ENCODE data around the gene PIP5K1B.

PIP5K1B gene

DNA sequence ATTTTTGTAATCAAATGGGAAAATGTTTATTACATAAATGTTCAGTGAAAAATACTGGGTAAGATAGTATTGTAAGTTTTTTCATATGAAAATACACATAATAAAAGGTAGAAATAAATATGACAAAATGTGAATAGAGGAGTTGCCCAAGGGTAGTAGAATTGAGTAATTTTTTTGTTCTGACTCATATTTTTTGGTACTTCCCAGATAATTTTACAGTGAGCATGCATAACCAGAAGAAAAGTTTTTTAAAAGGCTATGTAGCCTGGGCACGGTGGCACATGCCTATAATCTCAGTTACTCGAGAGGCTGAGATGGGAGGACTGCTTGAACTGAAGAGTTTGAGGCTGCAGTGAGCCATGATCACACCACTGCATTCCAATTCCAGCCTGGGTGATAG, 116.9 kb downstream of the PIP5K1B start:
- no peak for DNase-seq

DNA sequence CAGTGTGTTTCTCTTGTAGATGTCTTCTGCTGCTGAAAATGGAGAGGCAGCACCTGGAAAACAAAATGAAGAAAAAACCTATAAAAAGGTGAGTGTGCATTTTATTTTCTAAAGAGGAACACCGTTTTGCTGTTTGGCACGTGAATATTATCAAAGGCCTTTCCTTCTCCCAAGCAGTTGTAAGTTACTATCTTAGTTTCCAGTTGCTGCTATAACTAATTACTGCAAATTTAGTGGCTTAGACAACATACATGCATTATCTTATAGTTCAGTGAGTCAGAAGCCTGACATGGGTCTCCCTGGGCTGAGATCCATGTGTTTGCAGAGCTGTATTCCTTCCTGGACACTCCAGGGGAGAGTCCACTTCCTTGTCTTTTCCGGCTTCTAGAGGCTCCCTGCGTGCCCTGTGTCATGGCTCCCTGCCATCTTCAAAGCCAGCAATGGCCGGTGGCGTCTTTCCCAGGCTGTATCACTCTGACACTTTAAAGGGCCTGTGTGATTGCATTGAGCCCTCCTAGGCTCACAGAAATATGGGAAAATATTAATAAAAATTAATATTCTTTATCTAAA, 117.6 kb downstream of the PIP5K1B start:
- no peak for DNase-seq

DNA sequence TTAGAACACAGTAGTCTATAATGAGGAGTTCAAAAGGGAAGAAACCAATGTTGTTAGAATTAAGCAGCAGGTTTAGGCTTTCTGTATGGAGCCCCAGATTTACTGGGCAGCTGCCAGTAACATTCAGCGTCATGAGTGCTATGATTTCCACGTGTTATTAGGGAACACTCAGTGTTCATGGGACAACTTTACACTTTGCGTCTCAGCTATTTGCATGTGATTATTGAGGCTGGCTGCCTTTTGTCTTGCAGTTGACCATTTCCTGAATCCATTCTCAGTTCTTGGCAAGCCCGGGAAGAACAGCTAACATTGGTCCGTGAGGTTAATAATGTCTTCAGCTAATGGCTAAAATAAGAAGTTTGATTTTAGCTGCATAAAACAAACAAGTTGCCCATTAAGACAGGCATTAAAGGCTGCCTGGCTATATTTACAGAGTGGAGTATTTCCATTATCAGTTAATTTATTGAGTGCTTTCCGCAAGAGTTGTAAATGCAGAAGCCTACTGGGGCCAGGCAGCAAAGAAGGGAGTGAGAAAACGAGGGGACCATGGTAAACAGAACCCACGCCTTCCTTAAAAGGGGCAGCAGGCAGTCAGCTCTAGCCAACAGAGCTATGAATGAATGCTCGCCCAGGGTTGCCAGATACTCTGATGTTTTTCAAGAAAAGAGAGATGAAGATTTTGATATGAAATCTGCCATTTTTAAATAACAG, 120.9 kb downstream of the PIP5K1B start:
- DNase-seq: no peak

DNA sequence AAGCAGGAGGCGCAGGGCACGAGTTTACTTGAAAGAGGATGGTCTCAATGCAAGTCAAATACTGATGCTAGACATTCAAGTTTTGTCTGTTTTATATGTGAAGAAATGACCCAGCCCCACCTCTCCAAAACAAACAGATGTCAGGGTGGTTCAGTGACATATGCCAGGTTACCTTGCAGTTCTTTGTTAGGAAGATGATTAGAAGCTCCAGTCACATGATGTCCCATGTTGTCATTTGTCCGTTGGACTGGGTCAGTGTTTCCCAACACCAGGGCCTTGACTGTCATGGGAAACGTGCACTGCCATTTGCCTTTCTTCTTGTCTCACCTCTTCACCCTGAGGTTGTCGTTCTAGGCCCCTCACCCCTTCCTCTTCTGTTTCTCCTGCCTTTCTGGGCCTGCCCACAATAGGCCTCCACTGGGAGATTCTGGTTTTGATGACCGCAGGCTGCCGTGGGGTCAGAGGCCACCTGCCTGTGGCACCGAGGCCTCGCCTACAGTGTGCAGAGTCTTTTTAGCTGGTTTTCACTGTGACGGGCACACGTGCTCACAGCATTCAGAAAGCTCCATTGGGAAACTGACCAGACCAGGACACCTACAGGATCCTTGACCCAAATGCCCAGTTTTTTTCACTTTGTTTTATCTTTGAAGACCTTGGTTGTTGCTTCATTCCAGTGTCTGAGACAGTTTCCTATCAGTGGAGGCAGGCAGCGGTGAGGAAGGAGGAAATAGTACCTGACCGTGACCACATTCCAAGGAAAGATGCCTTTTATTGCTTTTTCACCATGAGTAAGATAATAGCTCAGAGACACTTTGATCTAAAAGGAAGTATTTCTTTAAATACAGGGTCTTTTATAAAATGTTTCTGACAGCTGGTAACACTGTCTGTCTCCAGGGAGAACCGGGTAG, 123.1 kb downstream of the PIP5K1B start:
- DNase-seq: no peak

DNA sequence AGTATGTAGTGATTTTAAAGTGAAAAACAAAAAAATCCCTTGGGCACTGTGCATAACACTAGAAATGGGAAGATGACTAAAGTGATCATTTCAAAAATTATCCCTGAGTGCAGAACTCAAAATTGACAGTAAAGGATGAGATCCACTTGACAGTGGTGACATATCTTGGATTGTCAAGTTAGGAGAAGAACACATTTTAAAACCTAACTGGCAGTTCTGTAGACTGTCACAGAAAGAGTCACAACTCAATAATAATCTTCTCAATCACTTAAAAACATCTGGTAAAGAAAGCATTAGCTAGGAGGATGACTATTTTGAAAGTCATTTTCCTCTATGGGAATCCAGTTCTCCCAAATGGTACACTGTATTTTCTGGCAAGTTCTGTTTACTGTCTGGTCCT, 127.1 kb downstream of the PIP5K1B start:
- no peak for DNase-seq

DNA sequence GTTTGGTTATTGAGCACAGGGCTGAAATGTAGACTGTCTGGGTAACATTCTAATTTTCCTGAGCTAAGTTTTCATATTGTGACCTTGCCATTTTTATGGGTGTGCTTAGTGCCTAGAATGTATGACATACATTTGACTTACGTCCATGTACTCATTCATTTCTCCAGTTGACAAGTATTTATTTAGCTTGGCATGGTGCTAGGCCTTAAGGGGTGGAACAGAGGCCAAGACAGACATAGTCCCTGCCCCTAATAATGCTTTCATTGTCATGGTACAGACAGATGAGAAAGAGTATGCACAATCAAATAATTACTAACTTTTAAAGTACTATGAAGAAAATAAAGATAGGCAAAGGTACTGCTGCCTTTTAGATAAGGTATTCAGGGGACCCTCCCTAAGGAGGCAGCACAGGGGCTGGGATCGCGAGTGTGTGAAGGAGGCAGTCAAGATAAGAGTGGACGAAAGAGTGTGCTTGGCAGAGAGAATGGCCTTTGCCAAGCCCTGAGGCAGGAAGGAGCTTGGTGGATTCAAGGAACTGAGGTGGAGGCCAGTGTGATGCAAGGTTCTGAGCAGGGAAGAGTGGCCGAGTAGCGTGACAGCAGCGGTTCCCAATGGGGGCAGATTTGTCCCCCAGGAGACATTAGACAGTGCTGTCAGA, 128.0 kb downstream of the PIP5K1B start:
- DNase-seq: no peak

DNA sequence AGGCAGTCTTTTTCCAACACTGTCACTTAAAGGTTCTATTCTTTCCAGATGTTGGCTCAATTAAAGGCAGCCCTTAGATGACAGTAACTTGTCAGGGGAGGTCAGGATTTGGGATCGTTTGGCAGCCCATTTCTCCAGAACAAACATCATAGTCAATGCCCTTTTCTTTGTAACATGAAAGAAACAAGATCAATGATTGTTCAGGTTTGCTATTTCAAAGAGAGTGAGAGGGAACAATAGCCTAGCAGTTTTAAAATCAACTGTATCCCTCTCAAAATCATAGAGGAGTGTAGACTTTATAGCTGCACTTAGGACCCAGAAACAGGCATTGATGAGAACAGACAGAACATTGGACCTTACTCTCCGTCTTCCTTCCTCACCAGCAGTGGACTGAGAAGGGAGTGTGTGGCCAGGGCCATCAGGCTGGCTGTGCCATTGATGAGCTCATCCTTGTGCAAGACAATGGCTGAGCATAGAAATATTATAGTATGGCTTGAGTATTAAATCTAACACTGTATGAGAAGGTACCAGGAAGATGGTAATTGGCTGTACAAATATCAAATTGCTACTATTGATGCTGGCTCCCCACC, 130.0 kb downstream of the PIP5K1B start:
- DNase-seq: no peak

DNA sequence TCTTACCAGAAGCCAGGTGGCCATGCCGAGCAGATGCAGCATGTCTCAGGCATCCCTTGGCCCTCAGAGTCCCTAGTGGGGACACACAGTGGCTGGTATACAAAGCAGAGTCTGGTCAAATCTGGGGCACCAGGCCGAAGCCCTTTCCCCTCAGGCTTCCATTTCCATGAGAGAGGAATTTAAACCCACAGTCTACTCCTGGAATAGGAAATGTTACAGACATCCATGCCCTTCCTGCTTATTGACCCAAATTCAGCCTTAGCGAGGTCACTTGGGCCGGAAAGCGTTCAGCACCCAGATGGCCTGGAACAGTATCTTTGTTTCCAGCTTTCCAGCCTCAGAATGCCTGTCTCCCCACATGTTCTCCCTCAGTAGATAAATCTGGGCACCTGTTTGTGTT, 131.7 kb downstream of the PIP5K1B start:
- DNase-seq: no peak

DNA sequence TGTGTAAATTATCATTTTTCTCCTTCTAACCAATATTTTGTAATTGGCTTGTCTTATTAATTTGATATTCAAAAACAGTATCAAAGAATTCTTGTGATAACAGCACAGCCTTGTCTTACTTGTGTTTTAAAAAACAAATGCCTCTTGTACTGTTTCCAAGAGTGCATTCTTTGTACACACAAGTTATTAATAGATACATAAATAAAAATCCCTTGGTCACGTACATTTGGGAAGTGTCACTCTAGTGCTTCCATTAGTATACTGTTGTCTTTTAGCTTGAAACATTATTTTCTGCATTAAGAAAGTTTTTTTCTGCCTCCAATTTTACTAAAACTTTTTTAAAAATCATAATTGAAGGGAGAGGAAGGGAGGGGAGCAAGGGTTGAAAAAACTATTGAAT, 133.2 kb downstream of the PIP5K1B start:
- no peak for DNase-seq

DNA sequence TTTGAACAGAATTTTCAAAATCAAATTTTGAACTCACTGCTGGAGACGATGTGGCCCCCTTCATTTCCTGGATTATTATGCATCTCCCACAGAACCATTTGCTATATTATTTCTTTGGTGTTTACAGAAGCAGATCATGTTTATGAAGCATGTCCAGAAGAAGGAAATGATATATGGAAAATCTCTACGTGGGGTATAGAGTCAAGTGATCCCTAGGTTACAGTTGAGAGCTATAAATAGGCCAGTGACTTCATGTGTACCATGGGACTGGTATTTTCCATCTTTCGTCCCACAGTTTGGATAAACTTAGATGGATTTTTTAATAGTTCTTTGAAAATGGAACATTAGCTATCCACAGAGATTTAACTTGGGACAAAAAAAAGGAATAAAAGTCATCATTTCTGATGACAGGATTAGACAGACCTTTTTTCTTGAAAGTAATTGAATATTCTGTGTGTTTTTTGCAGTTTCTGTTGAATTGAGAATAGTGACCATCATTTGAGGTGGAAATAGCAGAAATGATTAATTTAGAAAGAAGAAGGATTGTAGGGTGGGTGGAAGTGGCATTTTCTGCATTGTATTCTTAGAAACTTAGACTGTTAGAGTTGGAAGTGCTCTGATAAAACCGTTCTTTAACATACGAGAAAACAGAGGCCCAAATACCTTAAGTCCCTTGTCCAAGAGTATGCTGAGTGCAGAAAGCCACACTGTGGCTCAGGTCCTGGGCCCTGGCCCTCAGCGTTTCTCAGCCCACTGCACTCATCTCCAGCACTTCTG, 136.4 kb downstream of the PIP5K1B start:
- DNase-seq: no peak

DNA sequence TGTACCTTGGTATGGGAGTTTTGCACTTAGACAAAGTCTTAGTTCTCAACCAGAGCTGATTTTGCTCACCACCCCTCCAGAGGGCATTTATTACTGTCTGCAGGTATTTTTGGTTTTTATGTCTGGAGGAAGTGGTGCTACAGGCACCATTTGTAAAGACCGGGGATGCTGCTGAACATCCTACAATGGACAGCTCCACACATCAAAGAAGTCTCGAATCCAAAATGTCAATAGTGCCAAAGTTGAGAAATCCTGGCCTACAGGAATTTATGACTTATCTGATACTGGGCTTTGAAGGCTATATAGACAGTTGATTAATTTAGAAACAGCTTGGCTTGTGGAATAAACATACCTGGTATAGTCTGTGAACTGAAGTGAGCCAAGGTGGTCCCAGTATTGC, 137.5 kb downstream of the PIP5K1B start:
- no peak for DNase-seq

DNA sequence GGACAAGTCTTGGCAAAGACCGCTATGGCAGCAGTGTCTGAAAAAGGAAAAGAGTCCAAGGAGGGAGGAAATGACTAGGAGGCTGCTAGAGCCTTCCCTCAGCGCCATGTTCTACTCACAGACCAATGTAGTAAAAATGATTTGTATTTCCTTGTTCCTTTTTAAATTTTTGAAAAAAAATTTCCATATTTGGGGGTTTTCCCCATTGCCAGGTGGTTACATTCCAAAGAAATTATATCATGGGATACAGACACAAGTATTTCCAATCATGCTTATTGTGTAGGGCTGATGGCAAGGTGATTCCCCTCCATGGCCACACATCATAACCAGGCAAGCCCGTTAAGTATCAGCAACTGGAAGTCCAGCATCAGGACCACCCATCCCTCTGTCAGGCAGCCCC, 138.2 kb downstream of the PIP5K1B start:
- DNase-seq: no peak

DNA sequence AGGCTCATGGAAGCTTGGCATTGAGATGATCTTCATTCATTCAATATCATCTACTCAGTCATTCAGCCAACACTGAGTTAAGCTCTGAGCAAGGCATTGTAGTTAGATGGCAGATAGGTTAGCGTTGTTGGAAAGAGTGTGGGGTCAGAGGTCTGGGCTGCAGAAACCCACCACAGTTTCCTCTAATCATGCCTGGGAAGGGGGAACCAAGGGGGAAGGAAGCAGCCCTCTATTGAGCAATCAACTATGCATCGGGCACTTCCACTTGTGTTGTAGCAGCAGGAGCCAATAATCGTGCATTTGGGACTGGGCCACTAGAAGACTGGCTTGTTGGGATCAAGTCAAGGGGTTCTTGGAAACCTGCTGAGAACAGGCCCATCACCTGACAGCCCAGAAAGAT, 139.1 kb downstream of the PIP5K1B start:
- no peak for DNase-seq

DNA sequence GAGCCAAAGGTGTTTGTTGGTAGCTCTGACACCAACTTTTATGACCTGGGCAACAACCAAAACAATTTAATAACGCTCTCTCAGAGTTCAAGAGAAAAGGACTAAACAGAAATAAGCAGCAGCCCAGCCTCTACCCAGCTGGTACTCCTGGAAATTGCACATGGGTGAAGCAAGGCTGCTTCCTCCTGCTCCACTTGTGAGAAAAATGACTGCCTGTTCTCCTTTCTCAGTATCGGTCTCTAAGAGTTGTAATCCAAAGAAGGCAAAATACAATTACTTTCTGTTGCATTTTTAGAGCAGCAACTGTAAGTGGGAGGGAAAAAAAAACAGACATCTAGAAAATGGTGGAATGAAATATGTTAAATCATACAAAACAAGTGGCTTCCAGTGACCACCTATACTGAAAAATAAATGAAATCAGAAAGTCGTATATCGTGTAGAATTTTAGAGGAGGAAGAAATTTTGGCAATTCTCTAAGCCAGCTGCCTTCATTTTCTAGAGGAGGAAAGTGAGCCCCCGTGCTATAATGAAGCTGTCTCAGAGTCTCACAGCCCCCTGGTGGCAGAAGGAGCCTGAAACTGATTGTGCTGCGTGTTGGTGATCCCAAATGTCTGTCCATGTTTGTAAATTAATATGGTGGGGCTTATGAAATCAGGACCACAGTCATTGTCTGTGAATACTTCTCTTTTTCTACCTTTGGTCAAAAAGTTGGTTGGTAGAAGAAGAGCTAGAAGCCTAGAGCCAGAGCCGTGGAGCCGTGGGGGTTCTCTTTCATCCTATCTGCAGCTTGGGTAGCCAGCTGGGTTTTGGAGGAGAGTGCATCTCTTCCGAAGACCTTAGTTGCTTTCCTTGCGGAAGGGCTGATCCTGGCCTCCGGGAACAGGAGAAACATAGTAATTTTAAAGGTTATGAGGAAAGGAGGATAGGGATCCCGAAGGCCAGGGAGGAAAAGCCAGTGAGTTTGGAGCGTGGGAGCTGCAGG, 139.9 kb downstream of the PIP5K1B start:
- DNase-seq: peak in 1 of 5 donors; percentile 5

DNA sequence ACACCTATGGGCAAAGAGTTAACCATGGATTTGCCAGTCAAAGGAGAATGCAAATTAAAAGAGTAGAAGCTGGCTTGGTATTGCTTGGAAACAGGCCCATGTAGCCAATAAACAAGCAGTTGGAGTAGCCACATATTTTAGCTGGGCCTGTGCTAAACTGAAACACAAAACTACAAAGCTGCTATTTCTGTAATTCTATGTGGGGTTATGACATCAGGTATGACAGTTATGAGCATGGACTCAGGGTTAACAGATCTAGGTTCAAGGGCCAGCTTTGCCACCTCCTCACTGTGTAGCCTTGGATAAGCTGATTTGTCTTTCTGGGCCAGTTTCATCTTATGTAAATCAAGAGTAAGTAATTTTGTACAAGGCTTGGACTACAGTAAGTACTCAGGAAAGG, 142.7 kb downstream of the PIP5K1B start:
- no peak for DNase-seq

DNA sequence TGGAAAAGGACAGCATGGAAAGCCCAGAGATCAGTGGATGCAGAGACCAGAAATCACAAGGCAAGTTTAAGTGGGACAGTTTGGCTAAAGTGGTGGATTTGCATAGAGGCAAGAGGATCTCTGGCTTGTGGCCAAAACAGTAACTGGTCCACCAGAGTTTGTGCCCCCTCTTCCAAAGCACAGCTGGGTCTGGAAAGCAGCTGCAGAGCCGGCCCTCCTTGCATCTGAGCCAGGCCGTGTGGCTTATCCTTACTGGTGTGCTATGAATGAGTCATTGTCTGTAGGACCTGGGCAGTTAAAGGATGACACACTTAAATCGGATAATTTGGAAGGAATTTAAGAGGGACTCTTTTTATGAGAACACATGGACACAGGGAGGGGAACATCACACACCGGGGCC, 146.6 kb downstream of the PIP5K1B start:
- no peak for DNase-seq

DNA sequence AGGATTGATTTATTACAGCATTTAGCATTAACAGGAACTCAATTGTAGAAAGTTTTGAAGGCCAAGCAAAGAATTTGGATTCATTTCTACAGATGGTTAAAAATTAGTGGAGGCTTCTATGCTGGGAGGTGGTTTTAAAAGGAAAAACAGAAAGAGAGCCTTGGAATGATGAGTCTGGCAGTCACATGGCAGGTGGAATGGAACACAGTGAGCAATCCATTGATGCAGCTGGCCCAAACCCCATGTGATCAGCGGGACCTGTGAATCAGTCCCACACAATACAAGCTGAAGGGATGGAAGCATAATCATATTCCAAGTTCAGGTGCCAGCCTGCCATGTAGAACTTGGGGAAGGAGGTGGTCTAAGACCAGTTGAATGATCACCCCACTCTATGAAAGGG, 147.9 kb downstream of the PIP5K1B start:
- no peak for DNase-seq

DNA sequence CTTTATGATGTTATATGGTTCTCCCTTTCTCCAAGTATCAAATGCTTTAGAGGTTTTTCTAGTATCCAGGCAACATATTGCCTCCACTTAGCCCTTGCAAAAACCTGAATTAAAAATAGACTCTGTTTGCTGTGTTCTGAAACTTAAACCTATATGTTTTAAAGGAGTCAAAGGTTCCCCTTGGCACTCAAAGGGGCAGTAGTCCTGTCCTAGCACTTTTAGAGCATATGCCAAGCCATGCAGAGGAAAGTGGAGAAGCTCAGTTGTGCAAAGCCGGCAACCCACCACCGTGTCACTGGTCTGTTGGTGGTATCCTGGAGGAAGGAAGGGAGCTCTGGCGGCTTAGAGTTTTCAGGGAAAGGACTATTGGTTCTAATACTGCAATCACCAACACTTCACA, 154.3 kb downstream of the PIP5K1B start:
- DNase-seq: no peak

DNA sequence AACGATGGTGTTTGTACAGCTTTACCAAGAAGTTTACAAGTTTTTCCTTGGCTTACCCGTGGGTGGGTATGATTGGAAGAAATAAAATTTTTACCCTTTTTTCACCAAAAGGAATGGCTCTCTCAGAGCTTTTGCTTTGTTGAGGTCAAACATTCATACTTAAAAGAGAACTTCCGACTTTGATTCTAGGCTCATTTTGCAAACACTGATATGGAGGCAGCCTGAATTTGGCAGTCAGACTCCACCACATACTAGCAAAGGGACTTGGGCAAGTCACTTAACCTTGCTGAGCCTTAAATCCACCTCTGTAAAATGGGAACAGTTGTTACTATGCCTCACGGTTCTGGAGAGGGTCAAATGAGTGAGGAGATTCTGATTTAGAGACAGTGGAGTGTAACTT, 155.4 kb downstream of the PIP5K1B start:
- no peak for DNase-seq

DNA sequence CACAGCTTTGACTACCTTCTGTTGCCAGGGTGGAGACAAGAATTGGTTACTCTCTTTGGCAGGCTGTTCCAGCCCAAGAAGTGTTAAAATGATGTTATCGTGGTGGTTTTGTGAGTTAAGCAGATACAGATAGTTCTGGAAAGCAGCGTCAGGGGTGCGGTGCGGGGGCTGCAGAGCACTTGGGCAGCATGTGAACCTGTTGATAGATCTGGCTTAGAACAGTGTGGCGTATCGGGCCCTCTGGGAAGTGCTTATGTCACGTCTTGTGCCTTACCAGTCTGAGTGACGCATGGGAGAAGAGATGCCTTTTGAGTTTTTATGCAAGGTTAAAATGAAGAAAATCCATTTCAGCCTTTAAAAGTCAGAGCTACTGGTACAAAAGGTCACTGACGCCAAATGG, 156.4 kb downstream of the PIP5K1B start:
- no peak for DNase-seq

DNA sequence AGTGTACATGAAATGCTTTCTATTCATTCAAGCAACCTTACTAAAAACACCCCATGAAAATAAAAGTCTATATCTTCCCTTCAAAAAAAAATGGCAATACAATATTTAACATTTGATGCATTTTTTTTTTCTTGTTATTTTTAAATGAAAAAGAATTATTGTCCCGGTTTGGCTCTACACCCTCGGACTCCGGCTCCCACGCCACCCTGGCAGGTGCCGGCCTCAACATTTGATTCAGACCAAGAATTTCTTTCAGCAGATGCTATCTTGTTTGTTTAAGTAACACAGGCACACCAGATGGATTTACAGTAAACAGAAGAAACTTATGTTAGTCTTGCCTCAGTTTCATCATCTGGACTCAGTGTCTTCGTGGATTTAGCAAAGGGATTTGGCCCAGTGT, 162.0 kb downstream of the PIP5K1B start:
- no peak for DNase-seq

Data from T-helper 1 cell (primary cell).